SH-SY5Y (cell line): ENCODE measurements around the gene MTCH1.

Experiments used
- GATA2 ChIP-seq: IDR thresholded peaks from 2 replicates; pipeline ENCODE4 v1.6.1; 2011; ENCODE audit warnings: mild to moderate bottlenecking, low read depth, low read length
- GATA3 ChIP-seq: IDR thresholded peaks from 2 replicates; pipeline ENCODE4 v1.6.1; 2011; ENCODE audit warnings: low read depth, mild to moderate bottlenecking, low read length, moderate library complexity

MTCH1 gene

DNA sequence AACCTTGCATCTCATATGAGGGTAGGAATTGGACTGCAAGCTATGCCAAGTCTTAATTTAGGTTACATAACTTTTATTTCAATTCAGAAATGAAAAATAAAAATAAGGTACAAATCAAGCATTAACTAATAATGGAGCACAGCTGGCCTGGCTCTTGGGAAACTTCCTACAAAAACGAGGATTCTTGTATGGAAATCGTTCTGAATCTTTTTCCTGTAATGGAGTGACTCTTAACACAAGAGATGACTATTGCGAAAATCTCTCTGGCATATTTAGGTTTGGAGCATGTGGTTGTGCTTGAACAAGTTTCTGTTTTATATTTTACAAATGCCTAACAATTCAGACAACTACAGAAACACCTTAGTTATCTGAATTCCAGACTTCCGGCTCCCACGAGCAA is 65.5 kb downstream of the MTCH1 start:
- no peak for TF ChIP-seq GATA2
- no peak for TF ChIP-seq GATA3

DNA sequence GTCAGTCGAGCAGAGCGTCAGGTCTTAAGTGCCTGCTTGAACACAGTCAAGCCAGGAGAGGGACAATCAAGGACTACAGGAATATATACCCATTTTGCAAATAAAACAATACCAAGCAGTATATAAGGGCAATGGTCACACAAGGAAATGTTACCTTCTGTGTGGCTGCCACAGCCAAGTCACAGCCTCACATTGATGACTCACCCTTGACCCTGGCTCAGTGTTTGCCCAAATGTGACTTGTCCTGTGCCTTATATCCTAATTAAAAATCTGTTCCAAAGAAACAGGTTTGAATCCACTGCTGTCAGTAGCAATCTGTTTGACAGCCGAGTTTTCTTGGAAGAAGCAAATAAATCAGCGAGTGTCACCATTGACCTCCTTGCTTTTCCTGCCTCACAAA is 65.9 kb downstream of the MTCH1 start:
- TF ChIP-seq GATA3 (no peak), GATA2 (no peak)
